GM23338 (cell line): Measurements from ENCODE around the gene CFH. TPM values are rescaled to one million over a fixed set of nuclear protein-coding genes. Genes with fewer than 3 reads are reported as not detected.

Experiments
- ATAC-seq: fragments of 200-7000 bp; cut with Tn5 transposase; 3 replicates; pipeline ENCODE4 v1.9.1; 2020
- DNase-seq: peaks from one replicate; pipeline ENCODE4 v3.0.0-alpha.2; 2015; ENCODE audit warnings: low spot score
- H2AFZ ChIP-seq: fragments of 200-600 bp; sonication (generic); 2 replicates; pipeline ENCODE4 v1.8.0; 2016; ENCODE audit warnings: antibody characterized with exemption, mild to moderate bottlenecking, moderate library complexity
- H3F3A ChIP-seq: fragments of 200-600 bp; sonication (generic); replicated peaks from 2 replicates; pipeline ENCODE4 v1.8.0; 2017; ENCODE audit warnings: antibody characterized with exemption, mixed run types, low read depth
- H3K27ac ChIP-seq: fragments of 200-600 bp; sonication (generic); 2 replicates; pipeline ENCODE4 v1.6.1; 2016; ENCODE audit warnings: low read depth
- H3K27me3 ChIP-seq: fragments of 200-600 bp; sonication (generic); 2 replicates; pipeline ENCODE4 v1.8.0; 2016; ENCODE audit warnings: mild to moderate bottlenecking, mixed run types, moderate library complexity; ENCODE audit not compliant: insufficient read depth
- H3K36me3 ChIP-seq: fragments of 200-600 bp; sonication (generic); 2 replicates; pipeline ENCODE4 v1.8.0; 2016; ENCODE audit warnings: mild to moderate bottlenecking; ENCODE audit not compliant: insufficient read depth
- H3K4me1 ChIP-seq: fragments of 200-600 bp; sonication (generic); 2 replicates; pipeline ENCODE4 v1.8.0; 2016; ENCODE audit warnings: mild to moderate bottlenecking, moderate library complexity; ENCODE audit not compliant: insufficient read depth
- H3K4me2 ChIP-seq: fragments of 200-600 bp; sonication (generic); 2 replicates; pipeline ENCODE4 v1.7.1; 2017; ENCODE audit warnings: mixed run types
- H3K4me3 ChIP-seq: fragments of 200-600 bp; sonication (generic); 2 replicates; pipeline ENCODE4 v1.6.1; 2016; ENCODE audit warnings: mixed run types
- H3K79me2 ChIP-seq: fragments of 200-600 bp; sonication (generic); replicated peaks from 2 replicates; pipeline ENCODE4 v1.8.0; 2017; ENCODE audit warnings: mild to moderate bottlenecking; ENCODE audit not compliant: insufficient read depth
- H3K9me2 ChIP-seq: fragments of 200-600 bp; sonication (generic); 2 replicates; pipeline ENCODE4 v1.8.0; 2017; ENCODE audit not compliant: insufficient read depth
- H4K20me1 ChIP-seq: fragments of 200-600 bp; sonication (generic); replicated peaks from 2 replicates; pipeline ENCODE4 v1.8.0; 2017; ENCODE audit warnings: mild to moderate bottlenecking; ENCODE audit not compliant: insufficient read depth
- H3K27ac Mint-ChIP-seq: 2 replicates; pipeline ENCODE4 v1.8.0; 2020; ENCODE audit warnings: inconsistent platforms, mild to moderate bottlenecking, moderate library complexity, mixed read lengths
- H3K27me3 Mint-ChIP-seq: 3 replicates; pipeline ENCODE4 v1.8.0; 2022; ENCODE audit warnings: low read depth, mild to moderate bottlenecking, moderate library complexity, mixed read lengths, inconsistent platforms; ENCODE audit not compliant: insufficient read depth, poor library complexity
- H3K36me3 Mint-ChIP-seq: 3 replicates; pipeline ENCODE4 v1.8.0; 2021; ENCODE audit warnings: low read depth, mild to moderate bottlenecking, inconsistent platforms, moderate library complexity, mixed read lengths
- H3K4me1 Mint-ChIP-seq: 3 replicates; pipeline ENCODE4 v1.8.0; 2020; ENCODE audit warnings: mild to moderate bottlenecking, inconsistent platforms, mixed read lengths
- H3K4me3 Mint-ChIP-seq: 3 replicates; pipeline ENCODE4 v1.8.0; 2021; ENCODE audit warnings: moderate library complexity, mild to moderate bottlenecking, inconsistent platforms, mixed read lengths
- H3K9me3 Mint-ChIP-seq: 3 replicates; pipeline ENCODE4 v1.8.0; 2020; ENCODE audit warnings: moderate library complexity, mild to moderate bottlenecking, inconsistent platforms, mixed read lengths
- CREB1 ChIP-seq: fragments of 250-450 bp; sonication (Bioruptor Pico); IDR thresholded peaks from 2 replicates; pipeline ENCODE4 v1.5.0; 2020; ENCODE audit warnings: low read depth, mild to moderate bottlenecking, moderate library complexity
- CTCF ChIP-seq, 2 experiments: fragments of 200-600 bp in 1 of 2; sonication (generic) in 1 of 2; conservative IDR thresholded peaks; 2 replicates each; pipeline versions ENCODE4 v1.5.1 to v1.6.1; 2016 to 2017; ENCODE audit warnings: antibody characterized with exemption in 2 of 2, low read depth in 2 of 2, mild to moderate bottlenecking in 2 of 2, moderate library complexity in 1 of 2
- EZH2 ChIP-seq: fragments of 200-600 bp; sonication (generic); IDR thresholded peaks from one replicate; pipeline ENCODE4 v1.8.0; 2017; ENCODE audit warnings: antibody characterized with exemption, mild to moderate bottlenecking, low read depth; ENCODE audit not compliant: unreplicated experiment
- EZH2phosphoT487 ChIP-seq: fragments of 200-600 bp; sonication (generic); IDR thresholded peaks from one replicate; pipeline ENCODE4 v1.8.1; 2018; ENCODE audit warnings: antibody characterized with exemption; ENCODE audit not compliant: unreplicated experiment
- NANOG ChIP-seq: IDR thresholded peaks from 2 replicates; pipeline ENCODE4 v1.6.1; 2016; ENCODE audit warnings: antibody characterized with exemption, borderline replicate concordance
- POLR2AphosphoS5 ChIP-seq: IDR thresholded peaks from 2 replicates; pipeline ENCODE4 v1.6.1; 2016; ENCODE audit warnings: antibody characterized with exemption, low read depth
- ZNF114 ChIP-seq: fragments of 250-450 bp; sonication (Bioruptor Pico); IDR thresholded peaks from 2 replicates; pipeline ENCODE4 v1.5.0; 2020; ENCODE audit warnings: mild to moderate bottlenecking, moderate library complexity
- ZNF331 ChIP-seq: fragments of 250-450 bp; sonication (Bioruptor Pico); IDR thresholded peaks from 2 replicates; pipeline ENCODE4 v1.5.0; 2020; ENCODE audit warnings: low read depth, mild to moderate bottlenecking, moderate library complexity
- ZNF462 ChIP-seq: fragments of 250-450 bp; sonication (Bioruptor Pico); IDR thresholded peaks from 2 replicates; pipeline ENCODE4 v1.5.0; 2020; ENCODE audit warnings: mild to moderate bottlenecking, moderate library complexity
- polyA plus RNA-seq: library from polyadenylated mRNA; unstranded; fragments of >200 nt; fragmentation: Nextera tagmentation; extraction: Ambion mirVana; gene quantifications from 2 replicates; pipeline ENCODE4 v1.2.1, GENCODE V29; 2016
- total RNA-seq: library from RNA; depleted of rRNA; stranded (reverse); fragments of >200 nt; shearing (Covaris generic); gene quantifications from 2 replicates; pipeline ENCODE4 v1.2.3, GENCODE V29; 2014

The CFH gene
- total and polyA plus RNA-seq, 2 experiments from 2014 or later = not detected

DNA sequence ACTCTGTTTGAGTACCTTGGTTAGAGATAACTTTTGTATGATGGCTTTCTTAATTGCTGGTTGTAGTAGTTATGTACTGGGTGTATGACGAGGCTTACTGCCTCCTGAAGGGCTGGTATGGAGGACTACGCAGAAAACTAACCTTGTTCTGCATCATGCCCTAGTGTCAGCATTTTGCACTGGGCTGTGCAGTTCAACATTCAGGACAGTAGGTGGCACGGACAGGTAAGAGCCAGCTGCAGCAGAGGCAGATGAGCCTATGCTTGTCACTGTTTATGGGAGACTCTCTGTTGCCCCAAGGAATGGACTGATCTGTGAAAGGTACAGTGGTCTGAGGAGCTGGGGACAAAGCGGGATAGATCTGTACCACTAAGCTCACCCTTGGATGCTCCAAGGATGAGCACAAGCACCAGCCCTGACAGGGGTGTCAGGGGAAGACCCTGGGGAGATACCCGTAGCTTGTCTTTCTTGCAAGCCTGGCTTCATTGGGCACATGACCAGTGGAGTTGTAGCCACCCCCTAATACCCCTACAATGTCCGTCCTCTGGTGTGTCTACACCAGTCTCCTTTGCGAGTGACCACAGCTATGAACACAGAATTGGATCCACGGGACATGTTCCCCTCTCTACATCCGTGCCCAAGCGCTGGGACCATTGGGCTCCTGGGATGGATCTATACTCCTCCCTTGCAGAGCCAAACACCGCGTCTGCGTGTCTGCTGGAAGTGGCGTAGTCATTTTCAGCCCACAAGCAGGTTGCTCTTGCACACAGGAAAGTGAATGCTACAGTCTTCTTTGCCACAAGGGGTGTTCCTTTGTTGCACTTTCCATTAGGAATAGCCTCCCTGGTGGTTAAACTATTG lies 71.7 kb downstream of the CFH start:
- TF ChIP-seq NANOG (no peak), POLR2AphosphoS5 (no peak), ZNF114 (no peak), CREB1 (no peak), EZH2 (no peak), ZNF462 (CRISPR knock-in tag) (no peak), CTCF (conservative IDR thresholded peaks at IDR 0.05; ENCODE audit: low read depth in 2 of 2) (peak; percentile 79 to 95), ZNF331 (CRISPR knock-in tag) (no peak), EZH2phosphoT487 (no peak)
- Histone ChIP-seq H3F3A (no peaks in the 10 kb centered on the region), H3K27me3 (no peaks in the 10 kb centered on the region), H3K27ac (no peak overlapping the region), H3K79me2 (no peaks in the 10 kb centered on the region), H3K4me2 (no peak overlapping the region), H3K4me3 (no peak overlapping the region), H4K20me1 (no peaks in the 10 kb centered on the region), H2AFZ (peak overlapping the region; percentile 56; the same call in 1 of the 2 replicates), H3K4me1 (no peaks in the 10 kb centered on the region), H3K9me2 (no peaks in the 10 kb centered on the region), H3K36me3 (no peaks in the 10 kb centered on the region)
- H3K4me1 Mint-ChIP-seq = no peaks in the 10 kb centered on the region
- DNase-seq (peak; percentile 92), ATAC-seq (peak; percentile 100)
- no peaks in the 10 kb centered on the region for H3K27me3 Mint-ChIP-seq
- no peaks in the 10 kb centered on the region for H3K36me3 Mint-ChIP-seq
- H3K27ac Mint-ChIP-seq = no peak overlapping the region
- H3K9me3 Mint-ChIP-seq = no peaks in the 10 kb centered on the region
- H3K4me3 Mint-ChIP-seq = no peak overlapping the region
